CD14-positive monocyte (primary cell): Measurements from ENCODE around the gene SMAD2. TPM values are rescaled to one million over a fixed set of nuclear protein-coding genes. Genes with fewer than 3 reads are reported as not detected.

Experiments
- DNase-seq, 3 donors: peaks; one replicate each; pipeline ENCODE4 v3.0.0-alpha.2; 2011 to 2022
- H2AFZ ChIP-seq: 2 replicates; pipeline ENCODE4 v1.6.0; 2012; ENCODE audit warnings: mild to moderate bottlenecking, low read depth, low read length, inconsistent platforms; ENCODE audit not compliant: insufficient read depth, poor library complexity, severe bottlenecking
- H3K27ac ChIP-seq, 2 donors: 1 replicate in 1 of 2; 2 replicates in 1 of 2; pipeline ENCODE4 v1.5.1; 2012 to 2013; ENCODE audit warnings: low read length in 2 of 2, control low read depth in 1 of 2, inconsistent platforms in 1 of 2, low read depth in 1 of 2, mild to moderate bottlenecking in 1 of 2
- H3K27me3 ChIP-seq, 2 donors: one replicate each; pipeline versions ENCODE4 v1.6.0 to v1.6.1; 2011 to 2013; ENCODE audit warnings: low read length in 2 of 2; ENCODE audit not compliant: control insufficient read depth in 2 of 2, insufficient read depth in 2 of 2
- H3K36me3 ChIP-seq, 2 donors: replicated peaks in 1 of 2; 1 replicate in 1 of 2; 2 replicates in 1 of 2; pipeline versions ENCODE4 v1.5.1 to v1.6.1; 2012 to 2013; ENCODE audit warnings: low read length in 2 of 2, control low read depth in 1 of 2, inconsistent platforms in 1 of 2, mild to moderate bottlenecking in 1 of 2; ENCODE audit not compliant: insufficient read depth in 2 of 2, control insufficient read depth in 1 of 2
- H3K4me1 ChIP-seq, 2 donors: 1 replicate in 1 of 2; 2 replicates in 1 of 2; pipeline versions ENCODE4 v1.5.1 to v1.6.1; 2012 to 2013; ENCODE audit warnings: low read length in 2 of 2, control low read depth in 1 of 2, inconsistent platforms in 1 of 2, mild to moderate bottlenecking in 1 of 2, moderate library complexity in 1 of 2; ENCODE audit not compliant: insufficient read depth in 2 of 2, control insufficient read depth in 1 of 2
- H3K4me2 ChIP-seq: replicated peaks from 2 replicates; pipeline ENCODE3; 2012; ENCODE audit warnings: low read length, moderate library complexity, mild to moderate bottlenecking; ENCODE audit not compliant: poor library complexity, severe bottlenecking; ENCODE audit errors: extremely low read depth
- H3K4me3 ChIP-seq, 3 experiments: fragments of 200-600 bp in 1 of 3; sonication (generic) in 1 of 3; replicated peaks in 1 of 3; 1 replicate in 2 of 3; 2 replicates in 1 of 3; pipeline ENCODE4 v1.5.1; 2011 to 2013; ENCODE audit warnings: low read length in 3 of 3, mild to moderate bottlenecking in 3 of 3, control low read depth in 2 of 3, low read depth in 2 of 3, inconsistent platforms in 1 of 3, moderate library complexity in 1 of 3
- H3K79me2 ChIP-seq: 2 replicates; pipeline ENCODE4 v1.6.0; 2012; ENCODE audit warnings: mild to moderate bottlenecking, control low read depth, inconsistent platforms, low read length, moderate library complexity; ENCODE audit not compliant: insufficient read depth
- H3K9ac ChIP-seq: 2 replicates; pipeline ENCODE4 v1.6.0; 2017; ENCODE audit warnings: low read length, mild to moderate bottlenecking; ENCODE audit not compliant: insufficient read depth, poor library complexity, severe bottlenecking
- H3K9me3 ChIP-seq, 2 donors: replicated peaks in 1 of 2; 1 replicate in 1 of 2; 2 replicates in 1 of 2; pipeline versions ENCODE4 v1.5.1 to v1.6.1; 2012 to 2013; ENCODE audit warnings: low read length in 2 of 2, control low read depth in 1 of 2; ENCODE audit not compliant: control insufficient read depth in 1 of 2, insufficient read depth in 1 of 2
- H4K20me1 ChIP-seq: 2 replicates; pipeline ENCODE4 v1.6.0; 2012; ENCODE audit warnings: mild to moderate bottlenecking, low read length, control low read depth, moderate library complexity; ENCODE audit not compliant: insufficient read depth
- H3K27ac Mint-ChIP-seq, 7 donors: one replicate each; pipeline ENCODE4 v1.8.0; 2020; ENCODE audit warnings: mild to moderate bottlenecking in 7 of 7, mixed read lengths in 7 of 7, moderate library complexity in 6 of 7, inconsistent platforms in 2 of 7
- H3K27me3 Mint-ChIP-seq, 3 donors: one replicate each; pipeline ENCODE4 v1.8.0; 2021 to 2022; ENCODE audit warnings: low read depth in 3 of 3, mild to moderate bottlenecking in 3 of 3, mixed read lengths in 3 of 3, moderate library complexity in 3 of 3, inconsistent platforms in 1 of 3
- H3K36me3 Mint-ChIP-seq, 2 donors: one replicate each; pipeline ENCODE4 v1.8.0; 2020; ENCODE audit warnings: mixed read lengths in 2 of 2, inconsistent platforms in 1 of 2, mild to moderate bottlenecking in 1 of 2
- H3K4me1 Mint-ChIP-seq: one replicate; pipeline ENCODE4 v1.8.0; 2020; ENCODE audit warnings: mild to moderate bottlenecking, mixed read lengths
- H3K4me3 Mint-ChIP-seq, 2 donors: one replicate each; pipeline ENCODE4 v1.8.0; 2020; ENCODE audit warnings: mild to moderate bottlenecking in 2 of 2, mixed read lengths in 2 of 2, moderate library complexity in 1 of 2
- H3K9me3 Mint-ChIP-seq, 7 donors: one replicate each; pipeline ENCODE4 v1.8.0; 2020 to 2022; ENCODE audit warnings: mixed read lengths in 7 of 7, mild to moderate bottlenecking in 6 of 7, moderate library complexity in 6 of 7, inconsistent platforms in 2 of 7
- CTCF ChIP-seq: fragments of 200-600 bp; IDR thresholded peaks from one replicate; pipeline ENCODE4 v1.8.0; 2022; ENCODE audit warnings: antibody characterized with exemption, mild to moderate bottlenecking
- WGBS: methylation state at CpG from one replicate; pipeline ENCODE4 v1.1.5; 2013; ENCODE audit warnings: missing lambda C conversion rate; ENCODE audit not compliant: insufficient coverage; 5-methylcytosine and 5-hydroxymethylcytosine counted together
- intact Hi-C, 2 donors: fragments of 100-400 bp; cut with micrococcal nuclease; formaldehyde crosslinking; loops; one replicate each; pipeline versions ENCODE4 v1.15.0 to v1.15.1; 2023
- polyA plus RNA-seq, 3 donors: library from polyadenylated mRNA; depleted of rRNA in 1 of 3; unstranded in 2 of 3; stranded (reverse) in 1 of 3; fragments of 300-500 nt in 2 of 3; fragments of >200 nt in 1 of 3; fragmentation: Illumina TruSeq in 2 of 3; gene quantifications; 1 replicate in 2 of 3; 2 replicates in 1 of 3; pipeline ENCODE4 v1.2.3, GENCODE V29; 2012 to 2021

The SMAD2 gene
- polyA plus RNA-seq, 3 donors = 48.1 to 72.6 (median 70.6) TPM

DNA sequence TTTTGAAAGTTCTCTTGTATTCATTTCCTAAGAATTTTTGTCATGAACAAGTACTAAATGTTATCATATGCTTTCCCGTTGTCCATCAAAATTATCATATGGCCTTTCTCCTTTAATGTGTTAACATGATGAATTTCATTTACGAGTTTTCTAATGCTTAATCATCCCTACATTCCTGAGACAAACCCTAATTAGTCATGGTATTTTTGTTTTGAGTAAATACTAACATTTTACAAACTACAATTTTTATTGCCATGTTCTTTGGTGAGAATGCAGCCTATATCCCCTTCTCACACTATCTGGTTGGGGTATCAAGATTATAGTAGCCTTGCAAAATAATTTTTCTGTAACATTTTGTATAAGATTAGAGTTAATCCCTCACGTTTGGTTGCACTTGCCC lies 14.5 kb downstream of the SMAD2 start:
- Histone ChIP-seq H3K27ac (no peak overlapping the region), H3K27me3 (no peaks in the 10 kb centered on the region), H2AFZ (no peak overlapping the region), H3K4me1 (peaks cover 13 to 19% of the 10 kb centered on the region in 2 donors), H3K9me3 (no peaks in the 10 kb centered on the region), H3K9ac (no peak overlapping the region), H3K36me3 (peaks cover 0 to 29% of the 10 kb centered on the region in 2 donors), H4K20me1 (peaks cover 100% of the 10 kb centered on the region), H3K79me2 (peaks cover 100% of the 10 kb centered on the region), H3K4me3 (no peak overlapping the region), H3K4me2 (no peak overlapping the region)
- Mint-ChIP-seq H3K36me3 (peaks cover 17 to 32% of the 10 kb centered on the region in 2 donors), H3K4me1 (peaks cover 39% of the 10 kb centered on the region), H3K9me3 (no peaks in the 10 kb centered on the region), H3K27me3 (no peaks in the 10 kb centered on the region), H3K4me3 (no peak overlapping the region), H3K27ac (no peak overlapping the region)
- WGBS = no CpG with 5 or more reads among the region's 3 CpGs
- no peak for DNase-seq
- intact Hi-C loops = no loop called here
- no peak for TF ChIP-seq CTCF

DNA sequence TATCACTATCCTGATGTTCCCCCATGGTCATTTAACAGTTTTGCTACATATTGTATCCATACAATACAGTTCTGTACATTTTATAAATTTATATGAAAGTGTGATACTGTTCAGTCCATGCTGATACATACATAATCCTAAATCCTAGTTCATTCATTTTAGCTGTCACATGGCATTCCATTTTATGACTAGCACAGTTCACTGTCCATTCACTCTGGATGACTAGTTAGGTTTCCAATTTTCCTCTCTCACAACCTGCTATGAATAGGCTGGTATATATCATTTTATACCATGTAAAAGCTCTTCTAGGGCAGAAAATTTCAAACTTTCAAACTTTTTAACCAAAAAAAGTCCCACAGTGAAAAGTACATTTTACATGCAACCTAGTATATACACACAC lies 15.2 kb downstream of the SMAD2 start:
- Mint-ChIP-seq H3K36me3 (peaks cover 19 to 35% of the 10 kb centered on the region in 2 donors), H3K4me3 (no peak overlapping the region), H3K27me3 (no peaks in the 10 kb centered on the region), H3K4me1 (peaks cover 39% of the 10 kb centered on the region), H3K9me3 (no peaks in the 10 kb centered on the region), H3K27ac (no peak overlapping the region)
- Histone ChIP-seq H3K79me2 (peaks cover 100% of the 10 kb centered on the region), H3K9ac (no peak overlapping the region), H3K4me1 (peaks cover 13 to 19% of the 10 kb centered on the region in 2 donors), H3K36me3 (peaks cover 0 to 36% of the 10 kb centered on the region in 2 donors), H3K27ac (no peak overlapping the region), H3K4me3 (no peak overlapping the region), H3K4me2 (no peak overlapping the region), H3K9me3 (no peaks in the 10 kb centered on the region), H4K20me1 (peaks cover 100% of the 10 kb centered on the region), H3K27me3 (no peaks in the 10 kb centered on the region), H2AFZ (no peak overlapping the region)
- intact Hi-C loops = no loop called here
- no peak for TF ChIP-seq CTCF
- DNase-seq = no peak
